VCaP (cell line): Measurements from ENCODE around the gene NECAB3.
"Not testable (repeated sequence)": the region's sequence is repeated elsewhere in the genome, so short reads cannot be mapped to it uniquely, and the experiment has no call there.

Experiments used
- H3K27ac ChIP-seq: fragments of 450-650 bp; 2 replicates; pipeline ENCODE4 v1.5.1; 2017
- CTCF ChIP-seq: fragments of 450-650 bp; conservative IDR thresholded peaks from 2 replicates; pipeline ENCODE4 v1.5.1; 2017; ENCODE audit warnings: mild to moderate bottlenecking, moderate library complexity

Gene NECAB3

GRCh38 chr20:33636776-33637175 lies 37.5 kb downstream of the NECAB3 start:
- H3K27ac ChIP-seq = peak overlapping the region; percentile 22; the same call in 1 of the 2 replicates
- TF ChIP-seq CTCF = no peak

- peak overlapping the region; percentile 22 for H3K27ac ChIP-seq
- no peak for TF ChIP-seq CTCF
These were observed 38.9 kb downstream of the NECAB3 start for GRCh38 chr20:33635341-33635740.

GRCh38 chr20:33631910-33632309 lies 42.3 kb downstream of the NECAB3 start:
- H3K27ac ChIP-seq = not testable (repeated sequence)

- no peak overlapping the region for H3K27ac ChIP-seq
- no peak for TF ChIP-seq CTCF
These were observed 43.7 kb downstream of the NECAB3 start for GRCh38 chr20:33630507-33630906.

GRCh38 chr20:33629979-33630378 lies 44.2 kb downstream of the NECAB3 start:
- no peak overlapping the region for H3K27ac ChIP-seq
- TF ChIP-seq CTCF = no peak

GRCh38 chr20:33629533-33629932 lies 44.7 kb downstream of the NECAB3 start:
- peak overlapping the region; percentile 0; the same call in 1 of the 2 replicates for H3K27ac ChIP-seq
- TF ChIP-seq CTCF = no peak

GRCh38 chr20:33627577-33628216 lies 46.5 kb downstream of the NECAB3 start:
- no peak for TF ChIP-seq CTCF

GRCh38 chr20:33626190-33626589 lies 48.0 kb downstream of the NECAB3 start:
- no peak for TF ChIP-seq CTCF
- no peak overlapping the region for H3K27ac ChIP-seq

More at GRCh38 chr20:33627577-33628216, 46.5 kb downstream of the NECAB3 start:
- H3K27ac ChIP-seq = no peak overlapping the region
